ENCODE data around the gene RIN3.
"Not testable (repeated sequence)": the region's sequence is repeated elsewhere in the genome, so short reads cannot be mapped to it uniquely, and the experiment has no call there.

RIN3 gene

GRCh38 chr14:92676403-92677086, 163.0 kb downstream of the RIN3 start:
- peaks cover 8% of the 10 kb centered on the region for H3K36me3 ChIP-seq (ENCODE audit: control insufficient read depth, insufficient read depth, low read length)
- 88 to 91% methylated on average over 5 to 7 of the region's 8 CpGs for WGBS, 2 experiments (ENCODE audit: insufficient coverage in 2 of 2)
- H3K4me1 ChIP-seq (ENCODE audit: control insufficient read depth, insufficient read depth, low read length, poor library complexity, severe bottlenecking): no peaks in the 10 kb centered on the region
- no peaks in the 10 kb centered on the region for H3K9me3 ChIP-seq (ENCODE audit: control insufficient read depth, low read length)
- no peak overlapping the region for H3K4me3 ChIP-seq (ENCODE audit: extremely low read depth, insufficient read depth, low read length, poor library complexity, severe bottlenecking)
- no peak overlapping the region for H3K27ac ChIP-seq (ENCODE audit: low read depth, low read length, severe bottlenecking)

GRCh38 chr14:92677087-92677668, 163.6 kb downstream of the RIN3 start:
- no peaks in the 10 kb centered on the region for H3K4me1 ChIP-seq (ENCODE audit: control insufficient read depth, insufficient read depth, low read length, poor library complexity, severe bottlenecking)
- 81 to 100% methylated on average over 2 of the region's 4 CpGs for WGBS, 2 experiments (ENCODE audit: insufficient coverage in 2 of 2)
- peaks cover 11% of the 10 kb centered on the region for H3K36me3 ChIP-seq (ENCODE audit: control insufficient read depth, insufficient read depth, low read length)
- no peak overlapping the region for H3K4me3 ChIP-seq (ENCODE audit: extremely low read depth, insufficient read depth, low read length, poor library complexity, severe bottlenecking)
- H3K27ac ChIP-seq (ENCODE audit: low read depth, low read length, severe bottlenecking): no peak overlapping the region
- no peaks in the 10 kb centered on the region for H3K9me3 ChIP-seq (ENCODE audit: control insufficient read depth, low read length)

DNA sequence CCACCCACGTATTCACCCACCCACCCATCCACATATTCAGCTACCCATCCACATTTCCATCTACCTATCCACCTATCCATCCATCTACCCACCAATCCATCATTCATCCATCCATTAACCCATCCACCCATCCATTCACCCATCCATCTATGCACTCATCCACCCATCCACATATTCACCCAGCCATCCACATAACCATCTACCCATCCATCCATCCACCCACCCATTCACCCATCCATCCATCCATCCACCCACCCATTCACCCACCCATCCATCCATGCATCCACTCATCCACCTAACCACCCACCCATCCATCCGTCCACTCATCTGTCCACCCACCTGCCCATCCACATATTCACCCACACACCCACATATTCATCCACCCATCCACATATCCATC, 164.4 kb downstream of the RIN3 start:
- 92 to 97% methylated on average over 2 of the region's 2 CpGs for WGBS, 2 experiments (ENCODE audit: insufficient coverage in 2 of 2)
- peaks cover 17% of the 10 kb centered on the region for H3K36me3 ChIP-seq (ENCODE audit: control insufficient read depth, insufficient read depth, low read length)
- no peaks in the 10 kb centered on the region for H3K9me3 ChIP-seq (ENCODE audit: control insufficient read depth, low read length)
- no peak overlapping the region for H3K4me3 ChIP-seq (ENCODE audit: extremely low read depth, insufficient read depth, low read length, poor library complexity, severe bottlenecking)
- no peaks in the 10 kb centered on the region for H3K4me1 ChIP-seq (ENCODE audit: control insufficient read depth, insufficient read depth, low read length, poor library complexity, severe bottlenecking)
- H3K27ac ChIP-seq (ENCODE audit: low read depth, low read length, severe bottlenecking): no peak overlapping the region

- no peaks in the 10 kb centered on the region for H3K4me1 ChIP-seq (ENCODE audit: control insufficient read depth, insufficient read depth, low read length, poor library complexity, severe bottlenecking)
- no peak overlapping the region for H3K27ac ChIP-seq (ENCODE audit: low read depth, low read length, severe bottlenecking)
- H3K36me3 ChIP-seq (ENCODE audit: control insufficient read depth, insufficient read depth, low read length): peaks cover 17% of the 10 kb centered on the region
- no peak overlapping the region for H3K4me3 ChIP-seq (ENCODE audit: extremely low read depth, insufficient read depth, low read length, poor library complexity, severe bottlenecking)
- H3K9me3 ChIP-seq (ENCODE audit: control insufficient read depth, low read length): no peaks in the 10 kb centered on the region
- WGBS, 2 experiments (ENCODE audit: insufficient coverage in 2 of 2): 89 to 95% methylated on average over 4 to 5 of the region's 5 CpGs
These were observed 165.2 kb downstream of the RIN3 start for GRCh38 chr14:92678766-92679165.

GRCh38 chr14:92679246-92679645, 165.7 kb downstream of the RIN3 start:
- no peaks in the 10 kb centered on the region for H3K4me1 ChIP-seq (ENCODE audit: control insufficient read depth, insufficient read depth, low read length, poor library complexity, severe bottlenecking)
- no peaks in the 10 kb centered on the region for H3K9me3 ChIP-seq (ENCODE audit: control insufficient read depth, low read length)
- no peak overlapping the region for H3K4me3 ChIP-seq (ENCODE audit: extremely low read depth, insufficient read depth, low read length, poor library complexity, severe bottlenecking)
- WGBS, 2 experiments (ENCODE audit: insufficient coverage in 2 of 2): 80 to 92% methylated on average over 1 to 2 of the region's 4 CpGs
- no peak overlapping the region for H3K27ac ChIP-seq (ENCODE audit: low read depth, low read length, severe bottlenecking)
- peaks cover 17% of the 10 kb centered on the region for H3K36me3 ChIP-seq (ENCODE audit: control insufficient read depth, insufficient read depth, low read length)

- H3K36me3 ChIP-seq (ENCODE audit: control insufficient read depth, insufficient read depth, low read length): peaks cover 17% of the 10 kb centered on the region
- not testable (repeated sequence) for H3K27ac ChIP-seq (ENCODE audit: low read depth, low read length, severe bottlenecking); H3K9me3 ChIP-seq (ENCODE audit: control insufficient read depth, low read length); H3K4me1 ChIP-seq (ENCODE audit: control insufficient read depth, insufficient read depth, low read length, poor library complexity, severe bottlenecking); H3K4me3 ChIP-seq (ENCODE audit: extremely low read depth, insufficient read depth, low read length, poor library complexity, severe bottlenecking)
- WGBS, 2 experiments (ENCODE audit: insufficient coverage in 2 of 2): 82 to 91% methylated on average over 3 to 4 of the region's 4 CpGs
These were observed 166.7 kb downstream of the RIN3 start for GRCh38 chr14:92680330-92680729.

GRCh38 chr14:92680781-92681650, 167.4 kb downstream of the RIN3 start:
- no peaks in the 10 kb centered on the region for H3K9me3 ChIP-seq (ENCODE audit: control insufficient read depth, low read length)
- H3K36me3 ChIP-seq (ENCODE audit: control insufficient read depth, insufficient read depth, low read length): peaks cover 17% of the 10 kb centered on the region
- H3K27ac ChIP-seq (ENCODE audit: low read depth, low read length, severe bottlenecking): no peak overlapping the region
- H3K4me1 ChIP-seq (ENCODE audit: control insufficient read depth, insufficient read depth, low read length, poor library complexity, severe bottlenecking): no peaks in the 10 kb centered on the region
- no peak overlapping the region for H3K4me3 ChIP-seq (ENCODE audit: extremely low read depth, insufficient read depth, low read length, poor library complexity, severe bottlenecking)
- 26 to 43% methylated on average over 10 to 11 of the region's 13 CpGs for WGBS, 2 experiments (ENCODE audit: insufficient coverage in 2 of 2)

DNA sequence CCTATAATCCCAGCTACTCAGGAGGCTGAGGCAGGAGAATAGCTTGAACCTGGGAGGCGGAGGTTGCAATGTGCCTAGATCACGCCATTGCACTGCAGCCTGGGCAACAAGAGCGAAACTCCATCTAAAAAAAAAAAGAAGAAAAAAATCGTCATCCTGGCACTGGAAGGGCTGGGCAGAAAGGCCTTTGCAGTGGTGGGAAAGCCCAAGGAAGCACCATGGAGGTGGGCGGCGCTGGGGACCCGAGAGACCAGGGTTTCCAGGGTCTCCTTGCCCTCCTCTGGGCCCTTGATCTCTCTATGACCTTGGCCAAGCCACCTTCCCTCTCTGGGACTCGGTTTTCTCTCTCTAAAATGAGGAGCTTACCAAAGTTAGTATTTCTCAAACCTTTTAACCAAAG, 169.5 kb downstream of the RIN3 start:
- H3K4me3 ChIP-seq (ENCODE audit: extremely low read depth, insufficient read depth, low read length, poor library complexity, severe bottlenecking): no peak overlapping the region
- 86 to 89% methylated on average over 6 to 8 of the region's 8 CpGs for WGBS, 2 experiments (ENCODE audit: insufficient coverage in 2 of 2)
- H3K27ac ChIP-seq (ENCODE audit: low read depth, low read length, severe bottlenecking): no peak overlapping the region

DNA sequence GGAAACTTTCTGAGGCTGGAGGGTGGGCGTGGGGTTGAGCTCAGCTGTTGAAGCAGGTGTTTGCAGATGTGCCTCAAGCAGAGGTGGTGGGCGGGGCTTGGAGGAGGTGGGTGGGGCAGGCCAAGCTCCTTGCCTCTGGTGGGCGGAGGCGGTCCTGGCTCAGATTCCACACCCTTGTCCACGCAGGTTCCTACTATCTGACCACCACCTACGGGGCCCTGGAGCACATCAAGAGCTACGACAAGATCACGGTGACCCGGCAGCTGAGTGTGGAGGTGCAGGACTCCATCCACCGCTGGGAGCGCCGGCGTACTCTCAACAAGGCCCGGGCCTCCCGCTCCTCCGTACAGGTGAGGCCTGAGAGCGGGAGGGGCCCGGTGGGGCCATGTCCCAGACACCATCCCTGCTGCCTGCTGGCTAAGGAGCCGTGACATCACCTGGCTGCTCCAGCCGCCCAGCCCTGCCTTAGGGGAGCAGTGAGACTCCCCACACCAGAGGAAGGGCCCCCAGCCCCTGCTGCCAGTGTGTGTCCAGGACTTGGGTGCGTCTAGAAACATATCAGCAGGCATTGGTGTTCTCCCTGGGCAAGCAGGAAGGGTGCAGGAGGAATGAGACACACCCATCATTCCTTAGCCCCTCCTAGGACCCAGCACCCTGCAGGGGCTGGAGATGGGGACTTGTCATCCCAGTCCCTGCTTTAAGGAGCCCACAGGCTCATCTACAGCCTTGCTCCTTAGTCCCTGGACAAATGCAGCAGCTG, 171.4 kb downstream of the RIN3 start:
- Histone ChIP-seq H3K4me3 (ENCODE audit: extremely low read depth, insufficient read depth, low read length, poor library complexity, severe bottlenecking) (no peak overlapping the region), H3K4me1 (ENCODE audit: control insufficient read depth, insufficient read depth, low read length, poor library complexity, severe bottlenecking) (peaks cover 3% of the 10 kb centered on the region), H3K27ac (ENCODE audit: low read depth, low read length, severe bottlenecking) (no peak overlapping the region), H3K9me3 (ENCODE audit: control insufficient read depth, low read length) (no peaks in the 10 kb centered on the region), H3K36me3 (ENCODE audit: control insufficient read depth, insufficient read depth, low read length) (peaks cover 10% of the 10 kb centered on the region)
- WGBS, 2 experiments (ENCODE audit: insufficient coverage in 2 of 2): 85 to 91% methylated on average over 17 to 21 of the region's 21 CpGs

More for the DNA sequence above, 169.5 kb downstream of the RIN3 start:
- no peaks in the 10 kb centered on the region for H3K9me3 ChIP-seq (ENCODE audit: control insufficient read depth, low read length)
- H3K4me1 ChIP-seq (ENCODE audit: control insufficient read depth, insufficient read depth, low read length, poor library complexity, severe bottlenecking): peaks cover 3% of the 10 kb centered on the region
- peaks cover 10% of the 10 kb centered on the region for H3K36me3 ChIP-seq (ENCODE audit: control insufficient read depth, insufficient read depth, low read length)

GRCh38 chr14:92685784-92686355, 172.3 kb downstream of the RIN3 start:
- 90 to 97% methylated on average over 3 of the region's 4 CpGs for WGBS, 2 experiments (ENCODE audit: insufficient coverage in 2 of 2)
- no peak overlapping the region for H3K27ac ChIP-seq (ENCODE audit: low read depth, low read length, severe bottlenecking)
- peaks cover 10% of the 10 kb centered on the region for H3K36me3 ChIP-seq (ENCODE audit: control insufficient read depth, insufficient read depth, low read length)
- peaks cover 3% of the 10 kb centered on the region for H3K4me1 ChIP-seq (ENCODE audit: control insufficient read depth, insufficient read depth, low read length, poor library complexity, severe bottlenecking)
- H3K9me3 ChIP-seq (ENCODE audit: control insufficient read depth, low read length): no peaks in the 10 kb centered on the region
- H3K4me3 ChIP-seq (ENCODE audit: extremely low read depth, insufficient read depth, low read length, poor library complexity, severe bottlenecking): no peak overlapping the region

Data from mesodermal cell (in vitro differentiated cells).